AG04450 (cell line): ENCODE results near the gene PKP3. TPM values are rescaled to one million over a fixed set of nuclear protein-coding genes. Genes with fewer than 3 reads are reported as not detected.

ENCODE experiments used
- CTCF ChIA-PET: fragments of 300-600, 350-600 bp; formaldehyde crosslinking; extraction: SDS; loops from one replicate; lab custom pipeline; 2022; ENCODE audit warnings: antibody characterized with exemption, inconsistent platforms; lab: Charles Lee
- POLR2A ChIA-PET: fragments of 350-600 bp; formaldehyde crosslinking; extraction: SDS; loops from one replicate; lab custom pipeline; 2021; ENCODE audit warnings: antibody characterized with exemption, inconsistent platforms; lab: Yijun Ruan, JAX
- DNase-seq: peaks from one replicate; pipeline ENCODE4 v3.0.0-alpha.2; 2011; ENCODE audit warnings: low read depth, low spot score
- H3K27ac ChIP-seq: one replicate; pipeline ENCODE4 v1.5.1; 2012; ENCODE audit warnings: low read depth, low read length, control low read depth
- H3K27me3 ChIP-seq: one replicate; pipeline ENCODE4 v1.6.0; 2012; ENCODE audit warnings: low read length; ENCODE audit not compliant: control insufficient read depth, insufficient read depth
- H3K4me3 ChIP-seq: 2 replicates; pipeline ENCODE4 v1.5.1; 2011; ENCODE audit warnings: mild to moderate bottlenecking, low read depth, low read length, control low read depth
- H3K9me3 ChIP-seq: 2 replicates; pipeline ENCODE4 v1.5.1; 2012; ENCODE audit warnings: low read length; ENCODE audit not compliant: control insufficient read depth, insufficient read depth
- CTCF ChIP-seq: IDR thresholded peaks from 2 replicates; pipeline ENCODE4 v1.5.1; 2011; ENCODE audit warnings: low read depth, low read length, control low read depth, inconsistent platforms
- polyA plus RNA-seq: library from polyadenylated mRNA; depleted of rRNA; stranded (reverse); fragments of >200 nt; gene quantifications from 2 replicates; pipeline ENCODE4 v1.2.3, GENCODE V29; 2011

Gene PKP3
- polyA plus RNA-seq, 1 experiment = 0.55 TPM

- CTCF ChIA-PET = interaction anchor here (0.7 kb wide), 1 partner anchor 9 kb away, joined by 5 read pairs; no protein-coding TSS in a partner anchor
- Histone ChIP-seq H3K9me3 (peaks cover 16% of the 10 kb centered on the region; the same call in 1 of the 2 replicates), H3K4me3 (no peak overlapping the region), H3K27ac (no peak overlapping the region), H3K27me3 (peaks cover 9% of the 10 kb centered on the region)
- TF ChIP-seq CTCF = no peak
- DNase-seq = no peak
- POLR2A ChIA-PET = no interaction called here
These were observed 20.9 kb upstream of the PKP3 start for GRCh38 chr11:372809-373715.

- TF ChIP-seq CTCF = no peak
- H3K27ac ChIP-seq = no peak overlapping the region
- no peak for DNase-seq
- ChIA-PET POLR2A (no interaction called here), CTCF (no interaction called here)
- peaks cover 4% of the 10 kb centered on the region for H3K27me3 ChIP-seq
- no peak overlapping the region for H3K4me3 ChIP-seq
- peaks cover 16% of the 10 kb centered on the region; the same call in 1 of the 2 replicates for H3K9me3 ChIP-seq
These were observed 20.1 kb upstream of the PKP3 start for GRCh38 chr11:373716-374551.

- Histone ChIP-seq H3K9me3 (peaks cover 29% of the 10 kb centered on the region; the same call in 1 of the 2 replicates), H3K4me3 (no peak overlapping the region), H3K27me3 (no peaks in the 10 kb centered on the region), H3K27ac (no peak overlapping the region)
- no peak for TF ChIP-seq CTCF
- POLR2A ChIA-PET = no interaction called here
- CTCF ChIA-PET = no interaction called here
- DNase-seq = no peak
These were observed 18.7 kb upstream of the PKP3 start for GRCh38 chr11:375065-376025.

- no peak overlapping the region for H3K4me3 ChIP-seq
- no peak overlapping the region for H3K27ac ChIP-seq
- ChIA-PET POLR2A (no interaction called here), CTCF (interaction anchor here (0.6 kb wide), 1 partner anchor 352 kb away, joined by 3 read pairs; no protein-coding TSS in a partner anchor)
- peaks cover 32% of the 10 kb centered on the region; the same call in 1 of the 2 replicates for H3K9me3 ChIP-seq
- DNase-seq = no peak
- no peak for TF ChIP-seq CTCF
- H3K27me3 ChIP-seq = no peaks in the 10 kb centered on the region
These were observed 17.4 kb upstream of the PKP3 start for GRCh38 chr11:376531-377173.
